Esophagus muscularis mucosa (tissue), 2 donors: Measurements from ENCODE around the gene FGF14.

ENCODE experiments used
- POLR2A ChIP-seq: fragments of 450-650 bp; IDR thresholded peaks from one replicate; pipeline ENCODE4 v1.6.1; 2017; ENCODE audit warnings: antibody characterized with exemption, moderate library complexity, mild to moderate bottlenecking, low read depth
- POLR2AphosphoS5 ChIP-seq, 2 donors: sonication (generic); formaldehyde crosslinking; IDR thresholded peaks; one replicate each; pipeline ENCODE4 v1.6.1; 2017; ENCODE audit warnings: antibody characterized with exemption in 2 of 2

GRCh38 chr13:101686003-101686402, 715.8 kb downstream of the FGF14 start:
- TF ChIP-seq POLR2AphosphoS5 (IDR thresholded peaks at IDR 0.05) (no peak), POLR2A (no peak)
